WERI-Rb-1 (cell line): ENCODE results near the gene PYGL.
A peak's percentile ranks its signal among the peaks of the same experiment; 100 is the strongest.

Source experiments
- DNase-seq: peaks from one replicate; pipeline ENCODE4 v3.0.0-alpha.2; 2020
- H3K27ac ChIP-seq: fragments of 250-450 bp; sonication (Bioruptor Pico); 2 replicates; pipeline ENCODE4 v1.5.1; 2020; ENCODE audit warnings: mild to moderate bottlenecking, moderate library complexity
- H3K27me3 ChIP-seq: fragments of 250-450 bp; sonication (Bioruptor Pico); 2 replicates; pipeline ENCODE4 v1.5.1; 2021; ENCODE audit warnings: mild to moderate bottlenecking, low read depth, moderate library complexity; ENCODE audit not compliant: insufficient read depth, severe bottlenecking
- H3K36me3 ChIP-seq: fragments of 250-450 bp; sonication (Bioruptor Pico); 2 replicates; pipeline ENCODE4 v1.5.1; 2020; ENCODE audit warnings: mild to moderate bottlenecking, moderate library complexity
- H3K4me3 ChIP-seq: 2 replicates; pipeline ENCODE4 v1.5.1; 2011; ENCODE audit warnings: low read depth, mild to moderate bottlenecking, control low read depth, low read length
- H3K9me3 ChIP-seq: fragments of 250-450 bp; sonication (Bioruptor Pico); 2 replicates; pipeline ENCODE4 v1.5.1; 2021; ENCODE audit warnings: mild to moderate bottlenecking, moderate library complexity; ENCODE audit not compliant: severe bottlenecking
- TF ChIP-seq, protein P1 (sequence below): IDR thresholded peaks from 2 replicates; pipeline ENCODE4 v1.5.1; 2011; ENCODE audit warnings: low read depth, mild to moderate bottlenecking, control low read depth, inconsistent platforms, low read length

Gene PYGL

DNA sequence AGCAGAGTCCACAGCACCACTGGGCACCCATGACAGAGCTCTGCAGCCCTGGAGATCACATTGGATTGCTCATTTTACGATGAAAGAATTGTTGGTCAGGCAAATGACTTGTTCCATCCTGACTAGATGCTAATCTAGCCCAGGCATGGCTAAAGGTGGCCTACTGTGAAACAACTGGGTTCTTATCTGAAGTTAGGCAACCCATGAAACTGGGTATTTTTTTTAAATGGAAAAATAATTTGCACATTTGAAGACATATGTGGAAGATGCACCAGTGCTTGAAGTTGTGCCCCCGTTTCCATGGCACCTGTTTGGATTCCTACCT is 8.3 kb downstream of the PYGL start:
- Histone ChIP-seq H3K27ac (no peak overlapping the region), H3K27me3 (no peaks in the 10 kb centered on the region), H3K9me3 (no peaks in the 10 kb centered on the region), H3K4me3 (no peak overlapping the region), H3K36me3 (no peaks in the 10 kb centered on the region)
- no peak for DNase-seq
- TF ChIP-seq, protein P1, sequence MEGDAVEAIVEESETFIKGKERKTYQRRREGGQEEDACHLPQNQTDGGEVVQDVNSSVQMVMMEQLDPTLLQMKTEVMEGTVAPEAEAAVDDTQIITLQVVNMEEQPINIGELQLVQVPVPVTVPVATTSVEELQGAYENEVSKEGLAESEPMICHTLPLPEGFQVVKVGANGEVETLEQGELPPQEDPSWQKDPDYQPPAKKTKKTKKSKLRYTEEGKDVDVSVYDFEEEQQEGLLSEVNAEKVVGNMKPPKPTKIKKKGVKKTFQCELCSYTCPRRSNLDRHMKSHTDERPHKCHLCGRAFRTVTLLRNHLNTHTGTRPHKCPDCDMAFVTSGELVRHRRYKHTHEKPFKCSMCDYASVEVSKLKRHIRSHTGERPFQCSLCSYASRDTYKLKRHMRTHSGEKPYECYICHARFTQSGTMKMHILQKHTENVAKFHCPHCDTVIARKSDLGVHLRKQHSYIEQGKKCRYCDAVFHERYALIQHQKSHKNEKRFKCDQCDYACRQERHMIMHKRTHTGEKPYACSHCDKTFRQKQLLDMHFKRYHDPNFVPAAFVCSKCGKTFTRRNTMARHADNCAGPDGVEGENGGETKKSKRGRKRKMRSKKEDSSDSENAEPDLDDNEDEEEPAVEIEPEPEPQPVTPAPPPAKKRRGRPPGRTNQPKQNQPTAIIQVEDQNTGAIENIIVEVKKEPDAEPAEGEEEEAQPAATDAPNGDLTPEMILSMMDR: no peak

DNA sequence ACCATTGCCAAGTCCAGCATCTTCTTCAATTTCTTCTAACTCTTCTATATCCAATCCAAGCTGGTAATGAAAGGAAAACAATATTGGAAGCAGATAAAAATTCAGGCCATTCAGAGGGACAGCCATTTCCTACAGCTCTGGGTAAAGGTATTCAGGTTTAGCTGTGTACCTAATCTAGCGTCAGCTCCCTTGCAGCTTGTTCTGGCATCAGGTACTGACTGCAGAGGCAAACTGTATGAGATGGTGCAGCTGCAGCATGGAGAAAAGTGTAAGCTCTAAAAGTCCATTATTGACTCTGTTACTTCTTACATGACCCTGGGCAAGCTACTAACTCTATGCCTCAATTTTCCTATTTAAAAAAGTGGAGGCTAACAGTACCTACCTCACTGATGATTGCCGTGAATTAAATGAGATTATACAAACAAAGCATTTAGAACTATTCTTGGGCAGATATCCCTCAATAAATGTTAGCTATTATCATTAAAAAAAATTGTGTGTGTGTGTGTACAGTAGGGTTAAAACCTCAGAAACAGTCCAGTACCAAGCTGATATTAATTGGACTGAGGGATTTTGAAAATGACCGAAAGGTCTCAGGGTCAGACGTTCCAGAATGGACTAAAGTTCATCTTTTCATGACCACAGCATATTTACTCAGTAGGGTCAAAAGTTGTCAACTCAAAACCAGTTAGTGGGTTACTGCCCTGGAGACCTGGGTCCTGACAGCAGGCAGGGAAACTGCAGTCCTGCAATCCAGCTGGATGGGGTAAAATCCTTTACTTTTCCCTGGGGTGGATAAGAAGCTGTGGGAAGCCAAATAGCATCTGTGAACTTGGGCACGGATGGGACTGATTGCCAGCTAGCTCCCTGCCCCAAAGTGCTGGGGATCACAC is 8.9 kb downstream of the PYGL start:
- no peak for DNase-seq
- Histone ChIP-seq H3K9me3 (no peaks in the 10 kb centered on the region), H3K4me3 (no peak overlapping the region), H3K27me3 (no peaks in the 10 kb centered on the region), H3K36me3 (no peaks in the 10 kb centered on the region), H3K27ac (no peak overlapping the region)
- TF ChIP-seq, protein P1: no peak

DNA sequence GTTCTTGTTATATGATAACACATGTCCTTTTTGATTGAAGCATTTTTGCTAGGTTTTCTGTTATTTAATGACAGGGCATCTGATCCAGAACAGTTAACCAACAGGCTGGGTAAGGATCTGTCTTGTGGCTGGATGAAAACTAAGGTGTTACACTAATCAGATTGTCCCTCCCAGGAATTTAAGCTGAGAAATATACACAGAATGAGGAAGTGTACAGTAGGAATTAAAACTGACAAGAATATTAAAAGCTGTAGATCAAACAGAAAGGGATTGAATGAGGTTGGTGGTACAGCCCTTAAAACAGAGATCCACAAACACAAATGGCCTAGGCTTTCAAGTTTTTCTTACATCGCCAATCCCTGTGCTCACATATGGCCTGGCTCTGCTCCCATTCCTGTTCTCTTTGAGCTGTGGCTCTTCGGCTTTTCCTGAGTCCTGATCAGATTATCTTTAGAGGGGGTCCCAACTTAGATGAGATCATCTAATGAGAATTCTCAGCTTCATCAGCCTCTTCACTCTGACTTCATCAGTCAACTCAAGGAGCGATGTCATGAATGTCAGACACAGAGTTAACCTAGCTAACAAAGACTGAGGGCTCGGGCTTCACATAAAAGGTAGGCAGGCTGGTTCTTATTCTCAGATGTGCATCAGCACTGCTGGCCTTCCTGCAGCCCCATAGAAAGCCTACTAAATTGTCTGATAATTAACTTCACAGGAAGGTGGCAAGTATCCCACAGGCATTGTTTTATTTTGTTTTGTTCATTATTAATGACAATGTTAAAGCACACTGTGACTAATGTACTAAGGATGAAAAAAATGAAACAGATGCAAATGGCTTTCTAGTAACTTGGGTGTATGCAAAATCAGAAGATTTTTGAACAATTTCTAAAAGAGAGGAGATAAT is 11.4 kb downstream of the PYGL start:
- H3K27me3 ChIP-seq: no peaks in the 10 kb centered on the region
- peak; percentile 58 for DNase-seq
- no peaks in the 10 kb centered on the region for H3K36me3 ChIP-seq
- H3K27ac ChIP-seq: peak overlapping the region; percentile 79
- peak overlapping the region; percentile 2 for H3K4me3 ChIP-seq
- H3K9me3 ChIP-seq: no peaks in the 10 kb centered on the region
- TF ChIP-seq, protein P1: no peak

DNA sequence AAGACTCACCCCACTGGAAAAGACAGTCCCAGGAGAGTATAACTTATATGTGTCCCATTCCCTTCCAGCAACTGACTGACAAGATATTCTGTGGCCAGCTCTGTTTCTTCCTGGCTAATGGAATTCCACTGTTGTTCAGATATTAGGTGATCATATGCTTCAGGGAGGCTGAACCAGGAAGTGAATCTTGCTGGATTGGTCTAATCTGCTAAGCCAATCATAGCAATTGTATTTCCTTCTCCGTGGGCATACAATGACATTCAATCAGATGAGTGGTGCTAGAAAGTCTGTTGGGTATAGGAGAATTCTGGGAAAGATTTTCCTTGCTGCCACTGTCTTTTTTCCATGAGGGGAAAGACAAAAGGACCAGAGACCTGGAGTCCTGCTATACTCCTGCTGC is 12.1 kb downstream of the PYGL start:
- Histone ChIP-seq H3K9me3 (no peaks in the 10 kb centered on the region), H3K27me3 (no peaks in the 10 kb centered on the region), H3K27ac (peak overlapping the region; percentile 79), H3K36me3 (no peaks in the 10 kb centered on the region), H3K4me3 (peak overlapping the region; percentile 2)
- TF ChIP-seq, protein P1: no peak
- DNase-seq: no peak

DNA sequence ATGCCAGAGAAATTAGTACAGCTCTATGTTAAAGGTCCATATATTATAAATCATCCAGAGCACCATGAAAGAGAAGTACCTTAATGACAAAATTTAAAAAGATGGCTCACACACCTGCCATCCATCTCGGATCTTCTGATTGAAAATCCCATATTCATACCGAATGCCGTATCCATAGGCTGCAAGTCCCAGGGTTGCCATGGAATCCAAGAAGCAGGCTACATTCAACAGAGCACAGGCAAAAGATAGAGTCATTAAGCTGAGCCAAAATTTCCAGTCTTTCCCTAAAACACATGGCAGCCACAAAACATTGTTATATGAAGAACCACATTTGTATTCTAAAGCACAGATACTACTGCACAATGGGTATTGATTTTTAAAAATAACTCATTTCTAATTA is 12.7 kb downstream of the PYGL start:
- H3K36me3 ChIP-seq: no peaks in the 10 kb centered on the region
- TF ChIP-seq, protein P1: no peak
- no peak overlapping the region for H3K27ac ChIP-seq

More for the DNA sequence above, 12.7 kb downstream of the PYGL start:
- DNase-seq: no peak
- Histone ChIP-seq H3K9me3 (no peaks in the 10 kb centered on the region), H3K27me3 (no peaks in the 10 kb centered on the region), H3K4me3 (no peak overlapping the region)
